ENCODE data around the gene PDE4B.
"Not testable (repeated sequence)": the region's sequence is repeated elsewhere in the genome, so short reads cannot be mapped to it uniquely, and the experiment has no call there.

Gene PDE4B

DNA sequence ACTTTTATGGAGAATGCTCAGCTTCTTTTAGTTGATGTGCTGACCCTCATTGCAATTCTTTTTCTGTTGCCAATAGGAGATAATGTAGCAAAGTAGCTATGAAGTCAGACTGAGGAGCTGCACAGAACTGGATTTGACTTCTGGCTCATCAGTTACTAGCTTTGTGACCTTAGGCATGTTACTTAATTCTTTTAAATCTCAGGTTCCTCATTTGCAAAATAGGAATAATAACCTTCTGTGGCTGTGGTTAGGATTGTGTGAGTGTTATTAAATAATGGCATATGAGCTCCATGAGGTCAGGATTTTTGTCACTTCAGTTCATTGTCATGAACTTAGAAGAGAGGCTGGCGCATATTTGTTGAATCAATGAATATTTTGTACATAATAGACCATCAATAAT, 503.7 kb downstream of the PDE4B start:
- DNase-seq: no peak

DNA sequence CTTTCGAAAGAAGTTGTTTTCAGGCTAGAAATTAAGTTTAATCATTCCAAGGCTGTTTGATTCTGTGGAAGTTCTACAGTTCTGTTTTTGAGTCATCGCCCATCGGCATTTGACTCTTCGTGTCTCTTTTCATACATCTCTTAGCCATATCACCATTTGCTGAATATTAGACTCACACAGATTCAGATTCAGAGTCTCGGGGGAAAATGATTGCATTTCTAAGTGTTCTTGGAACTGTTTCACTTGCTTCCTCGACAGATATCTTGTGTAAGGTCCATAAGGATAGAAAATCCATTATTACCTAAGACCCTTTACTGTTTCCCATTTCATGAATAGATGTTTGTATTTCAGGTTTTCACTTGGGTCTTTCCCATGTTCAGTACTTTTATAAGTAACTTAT, 504.3 kb downstream of the PDE4B start:
- DNase-seq: no peak

DNA sequence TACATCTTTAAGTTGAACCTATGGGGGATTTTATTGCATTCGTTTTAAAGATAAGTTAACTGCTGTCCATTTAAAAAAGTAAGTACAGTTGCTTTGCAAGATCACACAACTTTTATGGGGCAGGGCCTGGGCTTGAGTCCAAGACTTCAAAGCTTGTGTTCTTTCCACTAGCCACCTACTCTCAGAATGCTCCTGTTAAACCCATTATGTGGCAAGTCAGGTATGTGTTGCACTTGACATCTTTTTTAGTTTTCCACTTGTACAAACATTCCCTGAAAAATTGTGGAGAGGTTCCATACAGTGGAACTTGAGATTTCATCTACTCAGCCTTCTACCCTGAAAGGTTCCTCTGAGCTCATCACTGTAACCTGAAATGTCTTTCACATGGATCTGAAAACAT, 505.8 kb downstream of the PDE4B start:
- DNase-seq: no peak

DNA sequence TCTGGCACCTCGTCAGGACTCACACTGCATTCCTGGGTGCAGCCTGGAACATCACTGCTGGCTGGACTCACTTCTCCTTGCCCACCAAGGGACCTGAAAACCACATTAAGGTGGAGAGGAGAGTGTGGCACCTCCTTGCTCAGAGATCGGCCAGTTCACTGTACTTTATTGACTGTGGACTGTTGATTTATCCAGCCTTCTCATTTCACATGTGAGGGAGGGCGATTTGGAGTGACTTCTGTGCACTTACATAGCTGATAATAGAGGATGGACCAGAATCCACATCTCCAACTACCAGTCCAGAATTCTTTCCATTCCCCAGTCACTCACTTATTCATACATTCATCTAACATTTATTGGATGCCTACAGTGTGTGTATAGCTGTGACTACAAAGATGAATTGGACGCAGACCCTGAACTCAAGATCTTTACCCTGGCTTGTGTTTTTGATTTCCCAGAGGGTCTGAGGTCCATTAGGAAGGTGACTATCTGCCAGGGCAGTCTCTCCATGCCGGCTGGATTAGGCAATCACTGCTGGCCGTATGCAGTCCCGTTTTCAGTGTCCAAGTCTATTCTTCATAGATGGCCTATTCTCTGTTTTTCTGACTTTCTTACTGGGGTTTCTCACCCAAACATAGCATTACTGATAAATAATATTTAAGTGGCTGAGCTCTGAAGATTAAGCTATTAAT, 507.7 kb downstream of the PDE4B start:
- no peak for DNase-seq

DNA sequence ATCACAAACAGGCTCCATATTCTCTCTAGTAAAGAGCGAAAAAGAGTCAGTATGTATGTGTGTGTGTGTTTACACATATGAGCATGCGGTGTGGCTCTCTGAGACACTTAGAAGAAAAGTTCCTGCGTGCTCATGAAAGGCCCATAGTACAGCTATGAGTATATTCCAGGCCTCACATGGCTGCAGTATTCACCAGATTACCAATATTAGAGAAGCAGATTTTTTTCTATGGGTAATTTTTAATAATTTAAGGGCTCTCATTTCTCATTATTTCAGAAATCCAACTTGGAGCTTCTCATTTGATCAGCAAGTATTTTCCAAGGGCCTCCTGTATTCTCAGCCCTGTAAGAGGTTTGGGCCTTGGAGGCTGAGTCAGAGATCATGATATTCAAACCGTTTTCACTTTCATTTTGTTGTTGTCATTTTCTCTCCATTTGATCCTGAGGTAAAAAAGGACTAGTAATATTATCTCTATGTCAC, 508.3 kb downstream of the PDE4B start:
- DNase-seq: peak; percentile 54

DNA sequence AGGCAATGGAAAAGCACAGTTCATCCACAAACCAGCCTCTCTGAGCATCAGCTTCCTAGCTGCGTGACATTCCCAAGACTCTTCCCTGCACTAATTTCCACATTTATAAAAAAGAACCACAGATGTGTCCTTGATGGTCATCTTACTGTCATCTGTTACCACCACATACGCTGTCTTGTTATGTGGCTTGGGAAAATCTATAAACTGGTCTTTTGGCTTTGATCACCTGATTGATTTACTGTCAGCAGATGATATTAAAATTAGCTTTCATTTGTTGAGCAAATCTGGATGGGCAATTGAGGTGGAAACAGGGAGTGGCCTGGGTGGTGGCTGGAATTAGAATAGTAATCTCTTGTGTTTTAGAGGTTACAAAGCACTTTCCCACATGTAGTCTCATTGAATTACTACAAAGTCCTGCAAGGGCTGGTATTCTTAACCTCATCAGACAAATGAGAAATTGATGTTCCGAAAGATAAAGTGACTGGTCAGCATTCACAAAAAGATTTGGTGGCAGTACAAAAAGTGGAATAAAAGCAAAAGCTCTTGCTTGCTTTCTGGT, 509.6 kb downstream of the PDE4B start:
- no peak for DNase-seq

DNA sequence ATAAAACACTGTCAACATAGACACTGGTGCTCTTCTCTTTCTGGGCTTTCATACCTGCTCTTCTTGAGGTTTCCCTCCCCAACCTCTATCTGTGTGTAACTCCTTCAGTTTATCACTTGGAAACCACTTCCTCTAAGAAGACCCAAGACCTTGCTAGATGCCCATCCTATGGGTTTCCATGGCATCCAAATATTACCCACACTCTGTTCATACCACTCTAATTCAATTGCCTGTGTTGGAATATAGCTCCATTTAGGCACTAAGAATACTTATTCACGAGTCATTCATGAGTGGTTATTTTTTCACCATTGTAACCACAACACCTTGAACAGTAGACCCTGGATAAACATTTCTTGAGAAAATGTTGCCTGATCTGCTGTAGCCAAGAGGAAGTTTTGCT, 510.1 kb downstream of the PDE4B start:
- no peak for DNase-seq

DNA sequence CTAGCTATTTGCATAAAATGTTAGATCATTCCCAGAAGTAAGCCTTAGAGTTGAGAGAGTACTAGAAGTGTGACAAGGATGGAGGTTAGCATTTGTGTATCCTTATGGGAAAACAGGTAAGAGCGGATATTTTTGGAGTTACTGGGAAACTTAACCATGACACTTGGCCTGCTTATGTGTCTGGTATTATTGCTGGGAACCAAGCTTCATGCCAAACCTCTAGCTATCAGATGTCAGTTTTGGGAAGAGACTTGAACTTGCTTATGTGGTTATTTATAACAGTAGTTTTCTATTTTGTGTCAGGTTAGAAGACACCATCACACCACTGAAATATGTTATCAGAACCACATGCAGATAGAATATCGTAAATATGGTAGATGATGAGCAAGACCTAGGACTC, 511.0 kb downstream of the PDE4B start:
- DNase-seq: no peak

DNA sequence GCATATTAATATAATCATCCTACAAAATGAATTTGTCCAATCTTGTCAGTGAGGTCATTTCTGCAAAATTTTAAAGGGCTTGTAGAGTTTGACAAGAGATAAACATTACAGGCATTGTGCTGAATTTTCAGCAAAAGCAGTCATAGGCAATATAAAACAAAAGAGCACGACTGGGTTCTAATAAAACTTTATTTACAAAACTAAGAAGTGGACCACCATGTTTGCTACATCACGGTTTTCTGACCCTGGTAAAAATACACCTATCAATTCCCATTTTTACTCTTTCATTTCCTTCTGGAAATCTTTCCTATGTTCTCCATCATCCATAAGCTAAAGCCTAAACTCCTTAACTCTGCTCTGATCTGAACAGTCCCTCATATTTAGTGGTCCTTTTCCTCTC, 511.4 kb downstream of the PDE4B start:
- no peak for DNase-seq

DNA sequence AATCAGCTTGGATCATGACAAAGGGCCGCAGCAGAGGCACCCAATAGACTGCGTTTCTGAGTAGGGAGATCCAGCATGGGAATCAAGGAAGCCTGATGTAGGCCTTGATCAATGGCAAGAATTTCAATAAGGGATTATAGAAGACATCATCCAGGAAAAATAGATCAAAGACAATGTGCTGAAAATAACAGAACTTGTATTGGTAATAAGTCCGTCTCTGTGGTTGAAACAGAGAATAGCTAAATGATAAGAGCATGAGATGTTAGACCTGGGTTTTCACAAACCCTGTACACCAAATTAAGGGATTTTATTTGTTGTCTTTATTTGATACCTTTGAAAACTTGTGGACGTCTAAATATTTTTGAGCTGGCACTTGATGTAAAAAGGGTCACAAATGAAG, 513.2 kb downstream of the PDE4B start:
- no peak for DNase-seq

DNA sequence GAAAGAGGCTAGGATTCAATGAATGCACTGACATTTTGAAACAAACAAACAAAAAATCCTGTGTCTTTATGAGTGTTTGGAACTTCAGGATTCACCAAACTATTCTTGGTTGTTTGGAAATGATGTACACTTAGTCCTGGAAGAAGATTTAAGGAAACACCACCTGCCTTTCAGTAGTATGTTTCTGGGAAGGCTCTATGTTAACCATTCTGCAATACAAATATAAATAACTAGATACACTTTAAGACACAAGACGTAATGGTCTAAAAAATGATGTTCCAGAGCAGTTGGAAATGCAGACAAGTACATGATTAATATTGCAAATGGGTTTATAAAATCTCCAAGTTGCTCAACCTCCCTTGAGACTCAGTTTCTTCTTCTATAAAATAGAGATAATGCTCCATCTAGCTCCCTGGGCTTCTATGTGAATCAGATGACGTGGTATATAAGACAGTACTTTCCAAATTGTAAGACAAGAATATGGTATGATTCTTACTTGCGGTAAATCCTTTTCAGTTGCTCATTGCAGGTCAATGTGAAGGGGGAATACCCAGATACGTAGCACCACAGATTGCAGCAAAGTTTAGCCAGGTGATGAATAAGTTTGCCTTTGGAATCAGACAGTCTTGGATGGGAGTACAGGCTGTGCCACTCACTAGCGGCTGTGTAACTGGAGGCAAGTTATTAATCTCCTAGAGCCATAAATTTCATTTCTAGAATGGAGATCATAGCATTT, 516.5 kb downstream of the PDE4B start:
- DNase-seq: no peak

DNA sequence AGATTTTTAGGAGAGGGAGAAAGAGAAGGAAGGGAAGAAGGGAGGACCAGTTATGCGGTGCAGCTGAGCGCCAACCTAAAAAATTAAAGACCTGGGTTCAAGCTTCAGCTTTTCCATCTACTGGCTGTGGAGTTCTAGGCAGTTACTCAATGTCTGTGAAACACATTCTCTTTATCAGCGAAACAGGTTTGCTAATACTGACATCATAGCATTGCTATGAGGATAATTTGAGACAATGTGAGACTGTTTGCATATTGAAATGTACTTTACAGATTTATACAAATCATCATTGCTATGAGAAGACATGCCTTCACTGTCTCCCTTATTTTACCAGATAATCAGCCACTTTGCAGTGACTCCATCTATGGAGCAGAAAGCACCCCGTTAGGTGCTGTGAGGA, 518.4 kb downstream of the PDE4B start:
- DNase-seq: no peak

DNA sequence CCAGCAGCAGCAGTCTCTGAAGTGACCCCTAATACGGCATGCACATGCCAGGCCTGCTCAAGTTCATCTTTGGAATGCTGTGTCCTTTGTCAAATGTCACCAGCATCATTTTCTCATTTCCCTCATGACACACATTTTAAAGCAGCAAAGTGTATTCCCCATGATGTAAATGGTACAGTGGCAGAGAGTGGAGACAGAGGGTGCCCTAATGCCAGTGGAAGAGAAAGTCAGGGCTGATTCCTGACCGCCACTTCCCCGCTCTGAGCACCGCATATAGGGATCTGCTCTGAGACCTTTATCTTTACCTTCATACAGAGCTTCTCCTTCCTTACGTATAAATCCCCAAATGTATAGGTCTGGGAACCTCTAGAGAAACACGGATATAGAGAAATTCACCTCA, 518.9 kb downstream of the PDE4B start:
- no peak for DNase-seq

DNA sequence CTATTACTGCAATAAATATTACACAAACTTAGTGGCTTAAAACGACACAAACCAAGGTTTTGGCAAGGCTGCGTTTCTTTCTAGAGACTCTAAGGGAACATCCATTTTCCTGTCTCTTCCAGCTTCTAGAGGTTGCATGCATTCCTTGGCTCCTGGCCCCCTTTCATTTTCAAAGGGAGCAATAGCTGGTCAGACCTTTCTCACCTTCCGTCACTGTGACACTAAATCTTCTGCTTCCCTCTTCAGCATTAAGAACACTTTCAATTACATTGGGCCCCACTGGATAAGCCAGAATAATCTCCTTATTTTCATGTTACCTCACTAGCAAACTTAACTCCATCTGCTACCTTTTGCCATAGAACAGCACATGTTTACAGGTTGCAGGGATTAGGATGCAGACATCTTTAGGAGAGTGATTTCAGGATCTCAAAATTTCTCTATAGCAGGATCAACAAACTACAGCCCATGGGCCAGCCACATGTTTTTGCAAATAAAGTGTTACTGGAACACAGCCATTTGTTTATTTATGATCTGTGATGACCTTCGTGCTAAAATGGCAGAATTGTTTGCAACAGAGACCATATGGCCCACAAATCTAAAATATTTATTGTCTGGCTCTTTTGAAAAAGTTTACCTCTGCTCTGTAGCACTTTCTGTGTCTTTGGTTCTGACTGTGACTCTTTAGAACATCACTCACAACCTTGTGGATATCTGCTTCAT, 519.7 kb downstream of the PDE4B start:
- DNase-seq: no peak

DNA sequence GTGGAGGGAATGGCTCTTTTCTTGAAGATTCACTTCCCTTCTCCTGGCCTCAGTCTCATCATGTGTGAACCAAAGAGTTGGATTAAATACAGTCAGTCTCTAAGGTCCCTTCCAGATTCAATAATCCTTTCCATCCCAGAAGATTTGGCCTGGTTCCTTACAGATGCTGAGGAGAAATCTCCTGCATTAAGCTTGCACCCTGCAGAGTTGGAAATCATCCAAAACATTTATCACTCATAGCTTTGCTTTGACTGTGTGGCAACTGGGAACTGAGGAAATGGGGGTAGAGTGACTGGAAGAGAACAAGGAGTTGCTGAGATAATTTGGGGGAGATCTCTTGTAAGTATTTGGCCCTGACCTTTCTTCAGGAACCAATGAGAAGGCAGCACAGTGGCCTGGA, 520.7 kb downstream of the PDE4B start:
- no peak for DNase-seq

DNA sequence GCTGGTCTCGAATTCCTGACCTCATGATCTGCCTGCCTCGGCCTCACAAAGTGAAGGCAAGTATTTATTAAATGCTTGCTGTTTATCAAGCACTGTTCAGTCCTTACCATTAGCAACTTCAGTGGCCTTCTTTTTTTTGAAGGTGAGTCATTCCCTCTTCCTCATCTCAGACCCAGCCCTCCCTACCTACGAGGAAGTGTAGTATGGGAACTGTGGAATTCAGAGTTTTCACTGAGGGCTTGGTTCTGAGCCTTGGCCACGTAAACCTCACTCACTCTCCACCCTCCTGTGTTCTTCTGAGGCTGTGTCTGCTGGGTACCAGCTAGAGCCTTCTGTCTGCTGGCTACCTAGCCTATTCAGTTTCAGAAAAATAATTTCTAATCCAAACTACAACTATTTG, 523.0 kb downstream of the PDE4B start:
- no peak for DNase-seq

DNA sequence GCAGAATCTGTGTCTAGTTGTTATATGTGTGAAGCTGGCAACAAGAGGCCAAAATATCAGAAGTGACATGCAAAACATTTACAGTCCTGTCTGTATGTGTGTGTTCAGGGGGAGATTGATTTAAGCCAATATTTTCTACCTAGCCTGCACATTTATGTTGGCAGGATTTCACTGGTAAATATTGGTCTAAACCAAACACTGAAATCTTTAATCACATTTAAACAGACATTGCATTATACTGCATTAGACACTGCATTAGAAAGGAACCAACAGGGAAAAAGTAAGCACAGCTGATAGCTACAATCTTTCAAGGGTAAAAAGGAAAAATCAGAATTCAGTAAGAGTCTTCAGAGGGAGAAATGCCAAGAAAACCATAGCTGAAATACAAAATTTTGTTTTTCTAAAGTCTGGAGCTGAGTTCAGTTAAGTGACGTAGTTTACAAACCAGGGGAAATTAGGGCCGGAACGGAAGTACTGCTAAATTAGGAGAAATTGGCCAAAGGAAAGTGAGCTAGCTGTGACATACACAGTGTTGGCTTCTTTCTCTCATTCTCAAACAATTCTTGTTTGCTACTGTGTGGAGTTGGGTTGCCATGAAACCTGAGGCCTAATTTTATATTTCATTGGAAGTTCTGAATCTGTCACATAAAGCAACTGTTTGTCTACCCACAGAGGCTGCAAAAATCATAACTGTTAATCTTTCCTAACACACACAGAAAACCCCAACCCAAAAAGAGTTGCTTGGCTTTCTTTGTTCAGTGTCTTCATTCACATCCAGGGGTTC, 524.0 kb downstream of the PDE4B start:
- DNase-seq: no peak

DNA sequence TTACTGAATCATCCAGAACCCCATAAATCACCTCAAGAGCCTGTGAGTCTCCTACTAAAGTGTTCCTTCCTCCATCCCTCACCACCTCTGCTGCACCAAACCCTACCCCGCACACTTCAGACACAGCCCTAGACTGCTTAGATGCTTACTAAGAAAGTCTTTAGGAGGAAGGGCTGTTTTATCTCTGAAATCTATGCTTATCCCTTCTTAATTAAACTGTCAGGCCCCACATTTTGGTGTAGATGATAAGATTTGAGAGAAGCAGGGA, 524.5 kb downstream of the PDE4B start:
- DNase-seq: no peak

DNA sequence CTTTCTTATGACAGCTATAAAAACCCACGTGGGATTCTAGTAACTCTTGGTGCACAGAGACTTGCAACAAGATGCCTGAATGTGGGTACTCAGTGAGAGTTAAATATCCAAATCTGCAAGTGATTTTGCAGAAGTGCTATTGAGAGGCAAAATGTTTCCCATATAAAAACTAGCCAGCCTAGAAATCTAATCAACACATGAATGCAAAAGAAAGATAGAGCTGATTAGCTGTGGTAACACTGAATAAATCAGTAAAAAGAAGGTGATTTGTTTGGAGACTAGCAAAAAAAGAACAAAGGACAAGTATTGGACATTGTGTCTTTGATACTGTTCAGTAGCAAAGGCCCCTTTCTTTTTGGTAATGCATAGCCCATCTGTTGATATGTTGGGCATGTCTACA, 527.5 kb downstream of the PDE4B start:
- DNase-seq: no peak

DNA sequence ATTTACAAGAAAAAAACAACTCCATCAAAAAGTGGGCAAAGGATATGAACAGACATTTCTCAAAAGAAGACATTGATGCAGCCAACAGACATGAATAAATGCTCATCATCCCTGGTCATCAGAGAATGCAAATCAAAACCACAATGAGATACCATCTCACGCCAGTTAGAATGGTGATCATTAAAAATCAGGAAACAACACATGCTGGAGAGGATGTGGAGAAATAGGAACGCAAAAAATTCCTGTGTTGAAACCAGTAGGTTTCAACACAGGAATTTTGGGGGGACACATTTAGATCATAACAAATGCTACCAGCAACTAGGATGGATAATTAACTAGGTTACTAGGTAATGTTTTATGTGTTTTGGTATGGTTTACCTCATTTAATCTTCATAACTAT, 529.8 kb downstream of the PDE4B start:
- DNase-seq: not testable (repeated sequence)

DNA sequence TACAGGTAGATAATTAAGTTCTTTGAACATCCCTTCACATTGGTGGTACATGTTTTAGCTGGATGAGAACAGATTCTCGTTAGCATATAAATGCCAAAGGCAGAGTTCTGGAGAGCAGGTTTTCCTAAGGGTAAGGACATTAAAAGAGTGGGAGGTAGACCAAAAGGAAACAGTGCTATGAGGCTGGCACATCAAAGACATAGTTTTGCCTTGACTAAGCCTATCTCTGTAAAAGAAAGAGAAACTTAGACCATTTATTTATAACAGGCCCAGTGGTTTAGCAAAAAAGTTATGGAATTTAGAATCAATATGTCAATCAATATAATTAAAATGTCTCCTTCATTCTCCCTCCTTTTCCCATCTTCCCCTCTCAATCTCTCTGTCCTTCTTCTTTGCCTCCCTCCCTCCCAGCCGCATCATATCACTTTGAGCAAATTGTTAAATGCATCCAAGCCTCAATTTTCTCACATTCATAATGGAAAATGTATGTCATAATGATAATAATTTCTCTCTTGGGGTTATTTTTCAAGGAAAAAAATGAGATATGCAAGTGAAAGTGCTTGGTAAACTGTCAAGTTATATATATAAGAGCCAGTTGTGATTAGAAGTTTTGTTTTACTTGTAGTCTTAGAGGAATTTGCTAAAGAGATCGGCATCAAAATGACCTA, 531.4 kb downstream of the PDE4B start:
- no peak for DNase-seq

DNA sequence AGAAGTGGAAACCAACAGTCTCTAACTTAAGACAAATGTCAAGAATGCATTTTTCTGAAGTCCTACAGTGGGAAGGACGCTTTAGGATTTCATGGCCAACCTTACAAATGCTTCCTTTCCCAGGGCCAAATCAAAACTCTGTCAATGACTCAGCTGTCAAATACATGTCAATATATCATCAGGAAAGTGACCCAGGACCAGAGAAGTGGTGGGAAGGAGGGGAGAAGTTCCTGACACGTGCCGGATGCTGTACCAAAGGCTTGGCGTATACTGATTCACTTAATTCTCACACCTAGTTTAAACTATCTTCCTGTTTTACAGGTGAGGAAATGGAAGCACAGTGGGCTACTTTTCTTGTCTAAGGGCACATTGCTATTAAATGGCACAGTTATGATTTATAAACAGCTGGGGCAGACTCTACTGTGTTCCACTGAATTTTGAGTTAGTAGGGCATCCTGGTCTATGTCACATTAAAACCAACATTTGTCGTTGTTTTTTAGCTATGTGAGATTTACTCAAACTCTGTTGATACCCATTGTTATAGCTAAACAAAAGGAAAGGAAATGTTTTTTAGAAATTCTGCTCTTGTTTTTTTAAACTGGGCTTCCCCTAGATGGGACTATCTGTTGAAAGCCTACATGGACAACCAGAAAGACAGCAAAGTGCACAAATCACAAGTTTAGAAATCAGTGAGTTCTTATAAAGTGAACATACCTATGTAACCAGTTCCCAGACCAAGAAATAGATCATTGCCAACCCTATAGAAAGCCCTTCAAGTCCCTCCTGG, 533.1 kb downstream of the PDE4B start:
- no peak for DNase-seq

All from activated naive CD4-positive, alpha-beta T cell treated with anti-CD3 and anti-CD28 coated beads, Interleukin-2, amount 50 U/mL, for 16 hours (primary cell).